Activated naive CD4-positive, alpha-beta T cell treated with anti-CD3 and anti-CD28 coated beads, Interleukin-2, amount 10 ng/mL, durations not matched to agents 7 days and 5 days (primary cell): ENCODE measurements around the gene CTIF.

Source experiments
- CTCF ChIA-PET: fragments of 350-600 bp; sonication (Branson Sonifier 250); formaldehyde crosslinking; loops from one replicate; lab custom pipeline; 2021; ENCODE audit warnings: antibody characterized with exemption; lab: Charles Lee
- DNase-seq: peaks from one replicate; pipeline ENCODE4 v3.0.0-alpha.2; 2020
- H3K27ac Mint-ChIP-seq: one replicate; pipeline ENCODE4 v1.8.0; 2021; ENCODE audit warnings: mild to moderate bottlenecking, moderate library complexity, mixed read lengths
- H3K27me3 Mint-ChIP-seq: one replicate; pipeline ENCODE4 v1.8.0; 2021; ENCODE audit warnings: mild to moderate bottlenecking, mixed read lengths
- H3K36me3 Mint-ChIP-seq: one replicate; pipeline ENCODE4 v1.8.0; 2021; ENCODE audit warnings: mixed read lengths
- H3K4me1 Mint-ChIP-seq: one replicate; pipeline ENCODE4 v1.8.0; 2021; ENCODE audit warnings: mixed read lengths
- H3K4me3 Mint-ChIP-seq: one replicate; pipeline ENCODE4 v1.8.0; 2021; ENCODE audit warnings: mild to moderate bottlenecking, moderate library complexity, mixed read lengths
- H3K9me3 Mint-ChIP-seq: one replicate; pipeline ENCODE4 v1.8.0; 2021; ENCODE audit warnings: mixed read lengths

CTIF gene

DNA sequence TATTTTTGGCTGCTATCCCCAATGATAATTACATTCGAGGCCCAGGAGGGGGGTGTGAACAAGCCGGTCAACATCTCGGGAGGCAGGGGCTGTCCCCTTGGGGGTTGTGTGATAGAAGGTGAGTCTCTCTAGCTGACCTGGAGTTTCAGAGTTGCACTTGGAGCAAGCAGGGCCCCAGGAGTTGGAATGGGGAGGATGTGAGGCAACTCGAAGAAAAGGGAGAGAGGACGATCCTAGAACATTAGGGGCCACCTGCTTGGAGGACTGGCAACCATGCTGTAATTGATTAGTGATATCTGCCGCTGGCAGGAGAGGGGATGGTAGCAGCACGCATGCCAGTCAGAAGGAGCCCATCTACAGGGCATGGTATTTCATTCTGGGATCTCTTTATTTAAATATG, 122.6 kb downstream of the CTIF start:
- Mint-ChIP-seq H3K4me1 (no peaks in the 10 kb centered on the region), H3K4me3 (no peak overlapping the region), H3K27me3 (peaks cover 7% of the 10 kb centered on the region), H3K27ac (no peak overlapping the region), H3K9me3 (peaks cover 2% of the 10 kb centered on the region), H3K36me3 (no peaks in the 10 kb centered on the region)
- DNase-seq, result no peak
- CTCF ChIA-PET, result no interaction called here

DNA sequence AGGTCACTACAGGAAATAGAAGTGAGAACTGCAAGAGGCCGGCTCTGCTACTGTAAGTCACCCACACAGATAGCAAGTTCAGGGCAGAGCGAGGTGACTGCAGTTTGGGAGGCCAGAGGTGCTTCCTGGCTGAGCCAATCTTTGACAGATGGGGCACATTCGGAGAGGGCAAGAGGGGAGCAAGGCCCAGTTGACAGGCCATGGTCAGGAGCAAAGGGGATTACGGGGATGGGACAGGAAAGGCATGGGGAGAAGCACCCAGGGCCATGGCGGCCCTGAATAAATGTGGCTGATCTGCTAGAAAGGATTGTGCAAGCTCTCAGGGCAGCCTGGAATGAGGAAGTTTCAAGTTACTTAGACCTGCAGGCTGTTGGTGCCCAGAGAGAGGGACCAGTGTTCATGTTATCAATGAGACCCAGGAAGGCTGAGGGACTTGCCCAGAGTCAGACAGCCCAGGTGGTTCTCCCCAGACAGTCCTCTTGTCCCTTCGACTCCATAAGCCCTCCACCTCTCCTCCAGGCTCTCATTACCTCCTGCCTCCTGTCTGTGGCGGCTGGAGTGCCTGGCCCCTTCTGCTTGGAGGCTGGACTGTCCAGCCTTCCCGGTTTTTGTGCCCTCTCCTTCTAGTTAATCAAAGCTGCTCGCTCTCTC, 123.3 kb downstream of the CTIF start:
- no peak for DNase-seq
- no peaks in the 10 kb centered on the region for H3K36me3 Mint-ChIP-seq
- peaks cover 7% of the 10 kb centered on the region for H3K27me3 Mint-ChIP-seq
- no peaks in the 10 kb centered on the region for H3K4me1 Mint-ChIP-seq
- H3K4me3 Mint-ChIP-seq, result no peak overlapping the region
- CTCF ChIA-PET, result no interaction called here
- peaks cover 2% of the 10 kb centered on the region for H3K9me3 Mint-ChIP-seq
- no peak overlapping the region for H3K27ac Mint-ChIP-seq

- CTCF ChIA-PET, result interaction anchor here (1.8 kb wide), 1 partner anchor 188 kb away, joined by 13 read pairs; no protein-coding TSS in a partner anchor
Observed at GRCh38 chr18:48663096-48663930, 124.5 kb downstream of the CTIF start.

DNA sequence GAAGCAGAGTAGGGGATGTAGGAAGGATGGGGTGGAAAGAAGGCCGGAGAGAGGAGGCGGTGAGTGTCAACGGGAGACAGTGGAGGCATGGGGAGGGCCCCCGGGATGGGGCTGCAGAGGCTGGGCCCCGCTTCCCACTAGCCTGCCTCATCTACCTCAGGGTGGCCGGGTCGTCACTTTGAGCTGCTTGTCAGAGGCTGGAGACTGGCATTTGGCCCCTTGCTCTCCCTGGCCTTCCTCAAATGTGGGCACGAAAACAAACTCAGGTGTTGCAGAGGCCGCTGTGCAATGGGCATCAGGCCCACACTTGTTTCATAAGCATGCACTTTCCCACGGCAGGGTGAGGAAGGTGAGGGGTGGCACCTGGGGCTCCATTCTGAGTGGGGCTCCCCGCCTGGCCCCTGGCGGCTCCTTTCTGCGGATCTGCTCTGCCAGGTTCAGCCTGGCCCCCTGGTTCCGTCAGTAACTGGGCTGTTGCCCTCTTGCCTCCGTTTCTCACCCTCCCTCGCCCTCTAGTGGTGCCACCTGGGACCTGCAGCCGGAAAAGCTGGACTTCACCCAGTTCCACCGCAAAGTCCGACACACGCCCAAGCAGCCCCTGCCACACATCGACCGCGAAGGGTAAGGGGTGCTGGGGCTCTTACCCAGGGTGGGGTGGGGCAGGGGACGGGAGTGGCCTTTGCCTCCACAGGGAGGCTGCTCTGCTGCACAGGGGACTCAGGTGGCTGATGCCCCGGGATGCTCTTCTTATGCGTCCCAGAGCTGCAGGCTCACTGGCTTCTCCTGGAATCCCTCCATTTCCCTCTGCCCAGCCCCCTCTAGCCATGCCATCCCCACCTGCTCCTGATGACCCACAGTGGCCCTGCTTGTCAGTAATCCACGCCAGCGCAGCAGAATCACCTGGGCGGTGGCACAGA, 125.4 kb downstream of the CTIF start:
- DNase-seq, result peak; percentile 64
- H3K27ac Mint-ChIP-seq, result no peak overlapping the region
- no peak overlapping the region for H3K4me3 Mint-ChIP-seq
- H3K36me3 Mint-ChIP-seq, result no peaks in the 10 kb centered on the region
- CTCF ChIA-PET, result interaction anchor here (0.5 to 1.8 kb wide), 4 partner anchors 18 to 217 kb away, joined by 3 to 13 read pairs (median 3); no protein-coding TSS in a partner anchor
- peaks cover 2% of the 10 kb centered on the region for H3K9me3 Mint-ChIP-seq
- H3K4me1 Mint-ChIP-seq, result no peaks in the 10 kb centered on the region
- peaks cover 7% of the 10 kb centered on the region for H3K27me3 Mint-ChIP-seq

More at GRCh38 chr18:48663096-48663930, 124.5 kb downstream of the CTIF start:
- H3K9me3 Mint-ChIP-seq, result peaks cover 2% of the 10 kb centered on the region
- H3K27me3 Mint-ChIP-seq, result peaks cover 7% of the 10 kb centered on the region
- no peak overlapping the region for H3K4me3 Mint-ChIP-seq
- H3K27ac Mint-ChIP-seq, result no peak overlapping the region
- H3K4me1 Mint-ChIP-seq, result no peaks in the 10 kb centered on the region
- no peak for DNase-seq
- H3K36me3 Mint-ChIP-seq, result no peaks in the 10 kb centered on the region

DNA sequence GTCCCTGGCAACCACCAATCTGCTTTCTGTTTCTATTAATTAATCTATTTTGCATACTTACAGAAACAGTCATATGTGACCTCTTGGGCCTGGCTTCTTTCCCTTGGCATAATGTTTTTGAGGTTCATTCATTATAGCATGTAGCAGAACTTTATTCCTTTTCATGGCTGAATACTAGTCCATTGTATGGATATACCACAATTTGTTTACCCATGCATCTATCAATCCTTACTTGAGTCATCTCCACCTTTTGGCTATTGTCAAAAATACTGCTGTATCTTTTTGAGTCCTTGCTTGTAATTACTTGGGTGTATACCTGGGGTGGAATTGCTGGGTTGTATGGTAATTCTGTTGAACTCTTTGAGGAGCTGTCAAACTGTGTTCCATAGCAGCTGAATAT, 126.8 kb downstream of the CTIF start:
- Mint-ChIP-seq H3K9me3 (peaks cover 2% of the 10 kb centered on the region), H3K27me3 (peaks cover 7% of the 10 kb centered on the region), H3K36me3 (no peaks in the 10 kb centered on the region), H3K4me1 (no peaks in the 10 kb centered on the region), H3K4me3 (no peak overlapping the region), H3K27ac (no peak overlapping the region)
- CTCF ChIA-PET, result no interaction called here
- no peak for DNase-seq

GRCh38 chr18:48666613-48667012, 127.8 kb downstream of the CTIF start:
- Mint-ChIP-seq H3K4me3 (no peak overlapping the region), H3K27ac (no peak overlapping the region), H3K27me3 (peaks cover 7% of the 10 kb centered on the region), H3K4me1 (no peaks in the 10 kb centered on the region), H3K36me3 (no peaks in the 10 kb centered on the region), H3K9me3 (peaks cover 5% of the 10 kb centered on the region)
- no peak for DNase-seq
- CTCF ChIA-PET, result no interaction called here

GRCh38 chr18:48667276-48668254, 128.7 kb downstream of the CTIF start:
- H3K9me3 Mint-ChIP-seq, result peaks cover 7% of the 10 kb centered on the region
- CTCF ChIA-PET, result interaction anchor here (1.5 kb wide), 1 partner anchor 222 kb away, joined by 4 read pairs; no protein-coding TSS in a partner anchor
- H3K27ac Mint-ChIP-seq, result no peak overlapping the region

GRCh38 chr18:48668466-48669179, 129.8 kb downstream of the CTIF start:
- H3K9me3 Mint-ChIP-seq, result peaks cover 7% of the 10 kb centered on the region
- H3K27me3 Mint-ChIP-seq, result peaks cover 16% of the 10 kb centered on the region
- no peak for DNase-seq
- H3K27ac Mint-ChIP-seq, result no peak overlapping the region
- no peaks in the 10 kb centered on the region for H3K36me3 Mint-ChIP-seq
- no peak overlapping the region for H3K4me3 Mint-ChIP-seq
- CTCF ChIA-PET, result interaction anchor here (1.5 kb wide), 1 partner anchor 224 kb away, joined by 4 read pairs; no protein-coding TSS in a partner anchor
- H3K4me1 Mint-ChIP-seq, result no peaks in the 10 kb centered on the region

More at GRCh38 chr18:48667276-48668254, 128.7 kb downstream of the CTIF start:
- H3K27me3 Mint-ChIP-seq, result peaks cover 11% of the 10 kb centered on the region
- no peaks in the 10 kb centered on the region for H3K4me1 Mint-ChIP-seq
- H3K4me3 Mint-ChIP-seq, result no peak overlapping the region
- DNase-seq, result no peak
- no peaks in the 10 kb centered on the region for H3K36me3 Mint-ChIP-seq

GRCh38 chr18:48669180-48669675, 130.4 kb downstream of the CTIF start:
- H3K4me1 Mint-ChIP-seq, result no peaks in the 10 kb centered on the region

DNA sequence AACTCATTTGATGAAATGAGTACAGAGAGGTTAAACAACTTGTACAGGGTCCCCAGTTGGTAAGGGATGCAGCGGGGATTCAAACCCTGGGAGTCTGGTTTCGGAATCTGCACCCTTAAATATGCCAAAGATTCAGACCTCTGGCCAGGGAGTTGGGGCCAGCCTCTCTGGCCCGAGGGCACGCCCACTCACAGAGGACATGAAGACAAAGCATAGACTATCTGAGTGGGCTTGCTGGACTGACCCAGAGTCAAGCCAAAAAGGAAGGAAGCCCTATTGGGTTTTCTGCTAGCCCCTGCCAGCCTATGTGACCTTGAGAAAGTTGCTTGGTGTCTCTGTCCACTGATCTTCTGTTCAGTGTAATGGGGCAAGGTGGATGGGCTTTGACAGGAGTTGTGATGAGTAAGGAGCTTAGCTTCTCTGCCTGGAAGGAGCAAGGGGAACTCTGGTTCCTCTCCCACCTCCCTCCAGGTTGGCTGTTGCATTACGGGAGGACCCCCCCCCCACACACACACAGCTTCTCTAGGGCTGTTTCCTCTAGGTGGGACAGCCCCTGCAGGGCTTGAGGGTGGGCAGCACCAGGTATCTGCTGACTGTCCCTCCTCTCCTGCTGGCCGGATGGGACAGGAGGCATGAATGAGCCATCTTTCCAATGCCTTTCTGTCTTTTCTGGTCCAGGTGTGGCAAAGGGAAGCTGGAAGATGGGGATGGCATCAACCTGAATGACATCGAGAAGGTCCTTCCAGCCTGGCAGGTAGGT, 131.3 kb downstream of the CTIF start:
- H3K4me3 Mint-ChIP-seq, result no peak overlapping the region
- no peaks in the 10 kb centered on the region for H3K36me3 Mint-ChIP-seq
- no peaks in the 10 kb centered on the region for H3K4me1 Mint-ChIP-seq
- H3K27me3 Mint-ChIP-seq, result peaks cover 9% of the 10 kb centered on the region
- no peak overlapping the region for H3K27ac Mint-ChIP-seq
- no peak for DNase-seq
- peaks cover 7% of the 10 kb centered on the region for H3K9me3 Mint-ChIP-seq
- CTCF ChIA-PET, result no interaction called here

More at GRCh38 chr18:48669180-48669675, 130.4 kb downstream of the CTIF start:
- no peak for DNase-seq
- Mint-ChIP-seq H3K36me3 (no peaks in the 10 kb centered on the region), H3K27ac (no peak overlapping the region), H3K27me3 (peaks cover 10% of the 10 kb centered on the region), H3K9me3 (peaks cover 7% of the 10 kb centered on the region), H3K4me3 (no peak overlapping the region)
- CTCF ChIA-PET, result interaction anchor here (0.6 to 1.5 kb wide), 2 partner anchors 224 to 515 kb away, joined by 3 to 4 read pairs; no protein-coding TSS in a partner anchor

DNA sequence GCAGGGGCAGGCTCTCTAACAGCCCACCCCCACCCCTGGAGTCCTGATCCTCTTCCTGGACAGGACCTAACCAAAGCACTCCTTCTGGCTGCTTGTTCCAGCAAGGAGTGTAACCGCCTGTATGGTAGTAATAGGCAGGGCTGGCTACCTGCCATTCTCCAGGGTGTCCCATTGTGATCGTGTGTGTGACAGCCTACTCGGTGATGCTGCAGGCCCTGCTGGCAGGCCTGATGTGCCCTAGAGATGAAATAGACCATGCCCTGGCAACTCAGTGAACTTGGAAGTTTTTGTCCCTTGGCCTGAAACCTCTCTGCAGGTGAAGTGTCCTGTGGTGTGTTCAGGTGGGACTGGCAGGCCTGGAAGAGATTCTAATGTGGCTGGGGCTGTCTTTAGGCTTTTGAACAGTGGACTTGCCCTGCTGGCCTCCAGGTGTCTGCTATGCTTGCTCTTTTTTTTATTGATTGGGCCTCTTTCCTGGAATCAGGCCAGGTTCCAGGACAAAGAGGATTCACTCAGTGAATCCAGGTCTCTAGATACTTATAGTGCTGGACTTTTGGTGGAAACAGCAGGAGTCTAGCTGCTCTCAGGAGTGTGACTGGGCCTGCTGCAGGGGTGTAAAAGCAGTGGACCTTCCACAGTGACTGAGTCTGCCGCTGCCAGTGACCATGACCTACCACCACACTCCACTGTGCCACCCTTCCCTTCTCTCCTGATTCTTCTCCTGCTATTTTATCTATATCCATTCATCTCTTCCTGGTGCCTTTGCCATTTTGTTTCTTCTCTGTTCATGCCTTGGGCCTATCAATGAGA, 132.1 kb downstream of the CTIF start:
- Mint-ChIP-seq H3K4me1 (no peaks in the 10 kb centered on the region), H3K9me3 (peaks cover 6% of the 10 kb centered on the region), H3K27me3 (peaks cover 9% of the 10 kb centered on the region), H3K27ac (no peak overlapping the region), H3K4me3 (no peak overlapping the region), H3K36me3 (no peaks in the 10 kb centered on the region)
- CTCF ChIA-PET, result no interaction called here
- DNase-seq, result no peak
